Mammary epithelial cell (primary cell): Measurements from ENCODE around the gene PRKAG1.

Experiments used
- CTCF ChIP-seq, 2 donors: IDR thresholded peaks in 1 of 2; conservative IDR thresholded peaks in 1 of 2; 2 replicates each; pipeline ENCODE4 v1.5.1; 2011 to 2012; ENCODE audit warnings: inconsistent platforms in 2 of 2, low read length in 2 of 2, mild to moderate bottlenecking in 2 of 2, control low read depth in 1 of 2, low read depth in 1 of 2; ENCODE audit not compliant: insufficient read depth in 1 of 2; ENCODE audit errors: extremely low read depth in 1 of 2
- EZH2 ChIP-seq: IDR thresholded peaks from 2 replicates; pipeline ENCODE4 v1.6.1; 2012; ENCODE audit warnings: low read length, inconsistent platforms, borderline replicate concordance

- TF ChIP-seq CTCF (conservative IDR thresholded peaks at IDR 0.05 in 1 of 2, IDR thresholded peaks at IDR 0.05 in 1 of 2; ENCODE audit: extremely low read depth in 1 of 2, insufficient read depth in 1 of 2, low read depth in 1 of 2, low read length in 2 of 2) (no peak), EZH2 (no peak)
Measured at GRCh38 chr12:49013428-49013827, 5.1 kb downstream of the PRKAG1 start.
